HEK293T (cell line): ENCODE data around the gene AMER3.

ENCODE experiments used
- ARNT ChIP-seq: fragments of 450-650 bp; IDR thresholded peaks from 2 replicates; pipeline ENCODE4 v1.6.1; 2017; ENCODE audit warnings: mild to moderate bottlenecking
- BHLHE40 ChIP-seq: fragments of 450-650 bp; IDR thresholded peaks from 2 replicates; pipeline ENCODE4 v1.6.1; 2016; ENCODE audit warnings: mild to moderate bottlenecking, moderate library complexity, borderline replicate concordance
- CTBP1 ChIP-seq: fragments of 450-650 bp; IDR thresholded peaks from 2 replicates; pipeline ENCODE4 v1.6.1; 2016; ENCODE audit warnings: borderline replicate concordance
- ELF4 ChIP-seq: fragments of 450-650 bp; IDR thresholded peaks from 2 replicates; pipeline ENCODE4 v1.6.1; 2017; ENCODE audit warnings: antibody characterized with exemption
- FOXM1 ChIP-seq: fragments of 450-650 bp; IDR thresholded peaks from 2 replicates; pipeline ENCODE4 v1.6.1; 2017; ENCODE audit warnings: mild to moderate bottlenecking, borderline replicate concordance
- HDGF ChIP-seq: fragments of 450-650 bp; IDR thresholded peaks from 2 replicates; pipeline ENCODE4 v1.6.1; 2017; ENCODE audit warnings: antibody characterized with exemption, borderline replicate concordance
- L3MBTL2 ChIP-seq: fragments of 450-650 bp; conservative IDR thresholded peaks from 2 replicates; pipeline ENCODE4 v1.6.1; 2016; ENCODE audit warnings: mild to moderate bottlenecking
- SP1 ChIP-seq: fragments of 450-650 bp; IDR thresholded peaks from 2 replicates; pipeline ENCODE4 v1.6.1; 2017
- SUZ12 ChIP-seq: fragments of 450-650 bp; IDR thresholded peaks from 2 replicates; pipeline ENCODE4 v1.6.1; 2016; ENCODE audit warnings: mild to moderate bottlenecking
- TARDBP ChIP-seq: fragments of 450-650 bp; IDR thresholded peaks from 2 replicates; pipeline ENCODE4 v1.6.1; 2016
- ZNF384 ChIP-seq: fragments of 450-650 bp; IDR thresholded peaks from 2 replicates; pipeline ENCODE4 v1.6.1; 2016
- TF ChIP-seq, protein P1 (sequence below): fragments of 450-650 bp; IDR thresholded peaks from 2 replicates; pipeline ENCODE4 v1.6.1; 2016

DNA sequence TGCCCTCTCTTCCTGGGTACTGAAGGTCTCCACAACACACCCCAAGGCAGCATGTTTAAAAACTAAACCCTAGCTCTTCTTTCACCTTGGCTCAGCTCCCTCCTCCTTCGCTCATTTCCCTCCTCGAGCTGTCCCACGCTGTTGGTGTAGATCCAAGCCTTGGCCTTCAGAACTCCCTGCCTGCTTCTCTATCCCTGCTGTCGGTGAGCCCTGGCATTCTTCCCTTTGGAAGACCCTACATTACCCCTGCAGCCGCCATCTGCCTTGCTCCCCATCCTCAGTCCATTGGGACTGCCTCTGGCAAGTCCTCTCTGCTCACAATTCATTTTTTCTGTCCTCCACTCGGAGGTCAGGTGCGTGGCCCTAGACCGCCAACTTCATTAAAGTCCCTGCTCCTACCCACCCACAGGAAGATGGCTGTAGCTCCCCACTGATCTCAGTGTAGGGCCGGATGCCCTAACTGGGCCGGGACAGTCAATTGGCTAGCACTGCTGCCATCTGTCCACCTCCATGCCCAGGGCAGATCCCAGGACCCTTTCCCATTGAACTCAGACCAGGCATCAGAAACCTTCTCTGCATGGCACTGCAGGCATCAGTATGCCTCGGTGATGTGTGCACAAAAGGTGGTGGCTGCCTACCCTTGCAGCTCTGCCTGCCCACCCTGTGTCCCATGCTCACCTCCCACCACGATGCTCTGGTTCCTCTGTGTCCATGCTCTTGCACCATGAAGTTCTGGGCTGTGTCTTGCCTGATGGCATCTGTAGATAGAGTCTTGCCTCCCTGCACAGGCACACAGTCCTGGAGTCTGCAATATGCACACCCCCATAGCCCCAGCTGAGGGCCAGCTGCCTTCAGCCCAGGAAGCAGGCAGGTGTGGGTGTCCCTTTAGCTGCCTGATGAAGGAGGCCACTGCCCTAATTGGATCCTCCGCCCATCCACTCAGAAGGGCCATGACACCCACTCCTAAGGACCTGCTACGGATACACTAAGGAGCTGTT lies 5.7 kb downstream of the AMER3 start:
- TF ChIP-seq FOXM1 (no peak), TARDBP (no peak), CTBP1 (no peak), HDGF (no peak), SP1 (no peak), ELF4 (no peak), ZNF384 (no peak), SUZ12 (no peak), L3MBTL2 (no peak), BHLHE40 (no peak), ARNT (no peak)
- TF ChIP-seq, protein P1, sequence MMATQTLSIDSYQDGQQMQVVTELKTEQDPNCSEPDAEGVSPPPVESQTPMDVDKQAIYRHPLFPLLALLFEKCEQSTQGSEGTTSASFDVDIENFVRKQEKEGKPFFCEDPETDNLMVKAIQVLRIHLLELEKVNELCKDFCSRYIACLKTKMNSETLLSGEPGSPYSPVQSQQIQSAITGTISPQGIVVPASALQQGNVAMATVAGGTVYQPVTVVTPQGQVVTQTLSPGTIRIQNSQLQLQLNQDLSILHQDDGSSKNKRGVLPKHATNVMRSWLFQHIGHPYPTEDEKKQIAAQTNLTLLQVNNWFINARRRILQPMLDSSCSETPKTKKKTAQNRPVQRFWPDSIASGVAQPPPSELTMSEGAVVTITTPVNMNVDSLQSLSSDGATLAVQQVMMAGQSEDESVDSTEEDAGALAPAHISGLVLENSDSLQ: no peak
